Measurements from ENCODE around the gene HYCC1.
"Not testable (repeated sequence)": the region's sequence is repeated elsewhere in the genome, so short reads cannot be mapped to it uniquely, and the experiment has no call there.

Gene HYCC1

GRCh38 chr7:22983257-22983855 lies 30.6 kb downstream of the HYCC1 start:
- no peak for DNase-seq

DNA sequence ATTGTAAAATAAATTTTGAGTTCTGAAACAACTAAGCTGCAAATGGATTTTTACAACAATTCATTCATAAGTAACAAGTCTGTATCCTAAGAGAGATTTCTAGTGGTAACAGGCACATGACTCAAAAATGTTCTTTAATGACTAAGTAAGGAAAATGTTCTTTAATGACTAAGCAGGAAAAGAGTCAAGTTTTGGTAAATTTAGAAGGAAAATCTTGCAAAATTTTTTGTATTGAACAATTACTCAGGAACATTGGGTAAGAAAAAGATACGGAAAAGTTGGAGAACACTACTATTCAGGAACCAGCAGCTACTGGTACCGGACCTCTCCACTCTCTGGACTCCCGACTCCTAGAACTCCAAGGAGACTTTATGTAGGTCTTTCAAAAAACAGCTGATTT lies 33.5 kb downstream of the HYCC1 start:
- DNase-seq = no peak

DNA sequence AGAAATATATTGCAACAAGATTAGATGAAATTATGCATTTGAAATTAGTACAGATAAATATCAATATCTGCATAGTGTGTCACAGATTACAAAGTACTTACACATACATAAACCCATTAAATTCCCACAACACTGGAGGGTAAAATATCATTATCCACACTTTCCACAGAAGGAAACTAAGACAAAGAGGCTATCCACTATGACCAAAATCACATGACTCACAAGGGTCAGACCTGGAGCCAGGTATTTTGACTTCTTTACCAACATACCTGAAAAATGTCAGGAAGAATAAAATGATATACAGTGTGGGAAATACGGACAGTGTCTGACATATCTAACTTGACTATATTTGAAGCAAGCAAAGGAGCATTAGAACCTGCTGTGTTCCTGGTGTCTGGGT lies 34.1 kb downstream of the HYCC1 start:
- no peak for DNase-seq

- no peak for DNase-seq
These were observed 34.7 kb downstream of the HYCC1 start for GRCh38 chr7:22979251-22979650.

DNA sequence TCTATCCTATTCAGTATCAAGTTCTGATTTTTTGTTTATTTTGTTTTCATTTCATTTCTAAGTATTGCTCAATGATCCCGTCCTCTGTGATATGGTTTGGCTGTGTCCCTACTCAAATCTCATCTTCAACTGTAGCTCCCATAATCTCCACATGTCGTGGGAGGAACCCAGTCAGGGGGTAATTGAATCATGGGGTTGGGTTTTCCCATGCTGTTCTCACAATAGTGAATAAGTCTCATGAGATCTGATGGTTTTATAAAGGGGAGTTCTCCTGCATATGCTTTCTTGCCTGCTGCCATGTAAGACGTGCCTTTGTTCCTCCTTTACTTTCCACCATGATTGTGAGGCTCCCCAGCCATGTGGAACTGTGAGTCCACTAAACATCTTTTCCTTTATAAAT lies 39.3 kb downstream of the HYCC1 start:
- DNase-seq = not testable (repeated sequence)

DNA sequence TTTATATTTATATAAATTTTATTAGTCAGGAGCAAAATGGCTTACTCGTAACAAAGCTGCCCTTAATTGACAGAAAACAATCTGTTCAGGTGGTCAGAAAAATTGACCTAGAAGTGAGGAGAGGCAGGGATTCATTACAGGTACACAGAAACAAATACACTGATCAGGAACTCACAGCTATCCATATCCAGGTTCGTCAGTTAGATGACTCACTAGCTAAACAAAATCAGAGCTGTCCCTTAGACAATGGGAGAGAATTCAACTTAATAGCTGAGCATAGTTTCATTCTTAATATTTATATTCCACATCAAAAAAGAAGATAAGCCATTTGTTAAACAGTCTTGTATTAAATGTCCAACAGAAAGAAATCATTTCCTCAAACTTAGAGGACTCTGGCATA lies 41.7 kb downstream of the HYCC1 start:
- DNase-seq = no peak

DNA sequence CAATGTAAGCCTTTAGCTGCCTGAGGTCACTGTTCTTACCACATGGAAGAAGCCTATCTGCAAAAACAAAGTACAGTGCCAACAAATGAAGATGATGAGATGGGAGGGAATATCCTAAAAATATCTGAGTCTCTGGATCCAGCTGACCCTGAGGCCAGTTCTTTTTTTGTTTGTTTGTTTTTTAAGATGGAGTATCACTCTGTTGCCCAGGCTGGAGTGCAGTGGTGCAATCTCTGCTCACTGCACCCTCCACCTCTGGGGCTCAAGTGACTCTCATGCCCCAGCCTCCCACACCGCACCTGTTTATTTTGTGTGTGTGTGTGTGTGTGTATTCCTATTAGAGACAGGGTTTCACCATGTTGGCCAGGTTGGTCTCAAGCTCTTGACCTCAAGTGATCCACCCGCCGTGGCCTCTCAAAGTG lies 44.9 kb downstream of the HYCC1 start:
- DNase-seq = no peak
